ENCODE measurements around the gene KAT8.

The KAT8 gene

GRCh38 chr16:31117384-31118222, at the start of gene KAT8:
TSS of gene KAT8 (plus strand) at chr16:31117664. CDS start at chr16:31117682, 18 bp downstream.
- Histone ChIP-seq H3K9me3 (ENCODE audit: control insufficient read depth, insufficient read depth, low read depth, low read length) (no peaks in the 10 kb centered on the region), H3K27ac (ENCODE audit: extremely low read depth, low read depth, low read length) (peak within 1 kb of the TSS; percentile 57), H3K4me1 (ENCODE audit: control insufficient read depth, insufficient read depth, low read length) (peaks cover 4% of the 10 kb centered on the region; the same call in 1 of the 2 replicates), H3K36me3 (ENCODE audit: control insufficient read depth in 2 of 2, insufficient read depth in 1 of 2, low read length in 2 of 2) (peaks cover 29 to 49% of the 10 kb centered on the region in 2 experiments), H3K4me3 (ENCODE audit: low read depth, low read length) (peak within 1 kb of the TSS; percentile 75)
- POLR2A ChIA-PET, result interaction anchor here (0.7 to 2.1 kb wide), 41 partner anchors 8 to 757 kb away, joined by 3 to 104 read pairs (median 4); partner anchors contain the start of genes FUS, ORAI3, PRSS53 and PRSS8
- CTCF ChIA-PET, result interaction anchor here (0.6 to 2.9 kb wide), 5 partner anchors 25 to 261 kb away, joined by 3 to 24 read pairs (median 3); partner anchors contain the start of gene HSD3B7
- TF ChIP-seq ZNF473 (tag by site-specific recombination; IDR thresholded peaks at IDR 0.05) (no peak), ZNF398 (tag by site-specific recombination; IDR thresholded peaks at IDR 0.05) (no peak), ZNF580 (tag by site-specific recombination; IDR thresholded peaks at IDR 0.05) (no peak), ZFP37 (tag by site-specific recombination; IDR thresholded peaks at IDR 0.05) (no peak), ZNF404 (tag by site-specific recombination; IDR thresholded peaks at IDR 0.05) (peak; percentile 62; the same call in 1 of the 2 replicates), ZNF785 (tag by site-specific recombination; IDR thresholded peaks at IDR 0.05) (no peak), ZNF596 (tag by site-specific recombination; IDR thresholded peaks at IDR 0.05) (no peak), ZNF621 (tag by site-specific recombination; IDR thresholded peaks at IDR 0.05) (no peak), ZNF114 (tag by site-specific recombination; IDR thresholded peaks at IDR 0.05) (no peak), PRDM2 (tag by site-specific recombination; IDR thresholded peaks at IDR 0.05; ENCODE audit: borderline replicate concordance) (no peak), ZNF18 (tag by site-specific recombination; IDR thresholded peaks at IDR 0.05) (peak; percentile 52; the same call in 1 of the 2 replicates), OVOL3 (tag by site-specific recombination; IDR thresholded peaks at IDR 0.05) (no peak)
- TF ChIP-seq, protein P1, sequence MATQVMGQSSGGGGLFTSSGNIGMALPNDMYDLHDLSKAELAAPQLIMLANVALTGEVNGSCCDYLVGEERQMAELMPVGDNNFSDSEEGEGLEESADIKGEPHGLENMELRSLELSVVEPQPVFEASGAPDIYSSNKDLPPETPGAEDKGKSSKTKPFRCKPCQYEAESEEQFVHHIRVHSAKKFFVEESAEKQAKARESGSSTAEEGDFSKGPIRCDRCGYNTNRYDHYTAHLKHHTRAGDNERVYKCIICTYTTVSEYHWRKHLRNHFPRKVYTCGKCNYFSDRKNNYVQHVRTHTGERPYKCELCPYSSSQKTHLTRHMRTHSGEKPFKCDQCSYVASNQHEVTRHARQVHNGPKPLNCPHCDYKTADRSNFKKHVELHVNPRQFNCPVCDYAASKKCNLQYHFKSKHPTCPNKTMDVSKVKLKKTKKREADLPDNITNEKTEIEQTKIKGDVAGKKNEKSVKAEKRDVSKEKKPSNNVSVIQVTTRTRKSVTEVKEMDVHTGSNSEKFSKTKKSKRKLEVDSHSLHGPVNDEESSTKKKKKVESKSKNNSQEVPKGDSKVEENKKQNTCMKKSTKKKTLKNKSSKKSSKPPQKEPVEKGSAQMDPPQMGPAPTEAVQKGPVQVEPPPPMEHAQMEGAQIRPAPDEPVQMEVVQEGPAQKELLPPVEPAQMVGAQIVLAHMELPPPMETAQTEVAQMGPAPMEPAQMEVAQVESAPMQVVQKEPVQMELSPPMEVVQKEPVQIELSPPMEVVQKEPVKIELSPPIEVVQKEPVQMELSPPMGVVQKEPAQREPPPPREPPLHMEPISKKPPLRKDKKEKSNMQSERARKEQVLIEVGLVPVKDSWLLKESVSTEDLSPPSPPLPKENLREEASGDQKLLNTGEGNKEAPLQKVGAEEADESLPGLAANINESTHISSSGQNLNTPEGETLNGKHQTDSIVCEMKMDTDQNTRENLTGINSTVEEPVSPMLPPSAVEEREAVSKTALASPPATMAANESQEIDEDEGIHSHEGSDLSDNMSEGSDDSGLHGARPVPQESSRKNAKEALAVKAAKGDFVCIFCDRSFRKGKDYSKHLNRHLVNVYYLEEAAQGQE (tag by site-specific recombination; IDR thresholded peaks at IDR 0.05), result peak; percentile 75
- TF ChIP-seq, protein P2, sequence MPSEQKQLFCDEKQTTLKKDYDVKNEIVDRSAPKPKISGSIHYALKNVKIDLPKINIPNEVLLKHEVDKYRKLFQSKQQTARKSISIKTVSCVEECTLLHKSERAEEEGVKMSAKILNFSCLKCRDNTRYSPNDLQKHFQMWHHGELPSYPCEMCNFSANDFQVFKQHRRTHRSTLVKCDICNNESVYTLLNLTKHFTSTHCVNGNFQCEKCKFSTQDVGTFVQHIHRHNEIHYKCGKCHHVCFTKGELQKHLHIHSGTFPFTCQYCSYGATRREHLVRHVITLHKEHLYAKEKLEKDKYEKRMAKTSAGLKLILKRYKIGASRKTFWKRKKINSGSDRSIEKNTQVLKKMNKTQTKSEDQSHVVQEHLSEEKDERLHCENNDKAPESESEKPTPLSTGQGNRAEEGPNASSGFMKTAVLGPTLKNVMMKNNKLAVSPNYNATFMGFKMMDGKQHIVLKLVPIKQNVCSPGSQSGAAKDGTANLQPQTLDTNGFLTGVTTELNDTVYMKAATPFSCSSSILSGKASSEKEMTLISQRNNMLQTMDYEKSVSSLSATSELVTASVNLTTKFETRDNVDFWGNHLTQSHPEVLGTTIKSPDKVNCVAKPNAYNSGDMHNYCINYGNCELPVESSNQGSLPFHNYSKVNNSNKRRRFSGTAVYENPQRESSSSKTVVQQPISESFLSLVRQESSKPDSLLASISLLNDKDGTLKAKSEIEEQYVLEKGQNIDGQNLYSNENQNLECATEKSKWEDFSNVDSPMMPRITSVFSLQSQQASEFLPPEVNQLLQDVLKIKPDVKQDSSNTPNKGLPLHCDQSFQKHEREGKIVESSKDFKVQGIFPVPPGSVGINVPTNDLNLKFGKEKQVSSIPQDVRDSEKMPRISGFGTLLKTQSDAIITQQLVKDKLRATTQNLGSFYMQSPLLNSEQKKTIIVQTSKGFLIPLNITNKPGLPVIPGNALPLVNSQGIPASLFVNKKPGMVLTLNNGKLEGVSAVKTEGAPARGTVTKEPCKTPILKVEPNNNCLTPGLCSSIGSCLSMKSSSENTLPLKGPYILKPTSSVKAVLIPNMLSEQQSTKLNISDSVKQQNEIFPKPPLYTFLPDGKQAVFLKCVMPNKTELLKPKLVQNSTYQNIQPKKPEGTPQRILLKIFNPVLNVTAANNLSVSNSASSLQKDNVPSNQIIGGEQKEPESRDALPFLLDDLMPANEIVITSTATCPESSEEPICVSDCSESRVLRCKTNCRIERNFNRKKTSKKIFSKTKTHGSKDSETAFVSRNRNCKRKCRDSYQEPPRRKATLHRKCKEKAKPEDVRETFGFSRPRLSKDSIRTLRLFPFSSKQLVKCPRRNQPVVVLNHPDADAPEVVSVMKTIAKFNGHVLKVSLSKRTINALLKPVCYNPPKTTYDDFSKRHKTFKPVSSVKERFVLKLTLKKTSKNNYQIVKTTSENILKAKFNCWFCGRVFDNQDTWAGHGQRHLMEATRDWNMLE (tag by site-specific recombination; conservative IDR thresholded peaks at IDR 0.05; ENCODE audit: low read depth), result peak; percentile 95
- TF ChIP-seq, protein P3, sequence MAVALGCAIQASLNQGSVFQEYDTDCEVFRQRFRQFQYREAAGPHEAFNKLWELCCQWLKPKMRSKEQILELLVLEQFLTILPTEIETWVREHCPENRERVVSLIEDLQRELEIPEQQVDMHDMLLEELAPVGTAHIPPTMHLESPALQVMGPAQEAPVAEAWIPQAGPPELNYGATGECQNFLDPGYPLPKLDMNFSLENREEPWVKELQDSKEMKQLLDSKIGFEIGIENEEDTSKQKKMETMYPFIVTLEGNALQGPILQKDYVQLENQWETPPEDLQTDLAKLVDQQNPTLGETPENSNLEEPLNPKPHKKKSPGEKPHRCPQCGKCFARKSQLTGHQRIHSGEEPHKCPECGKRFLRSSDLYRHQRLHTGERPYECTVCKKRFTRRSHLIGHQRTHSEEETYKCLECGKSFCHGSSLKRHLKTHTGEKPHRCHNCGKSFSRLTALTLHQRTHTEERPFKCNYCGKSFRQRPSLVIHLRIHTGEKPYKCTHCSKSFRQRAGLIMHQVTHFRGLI (tag by site-specific recombination; IDR thresholded peaks at IDR 0.05), result no peak

Measured in HEK293 (cell line).